ENCODE results near the gene MED13L.

DNA sequence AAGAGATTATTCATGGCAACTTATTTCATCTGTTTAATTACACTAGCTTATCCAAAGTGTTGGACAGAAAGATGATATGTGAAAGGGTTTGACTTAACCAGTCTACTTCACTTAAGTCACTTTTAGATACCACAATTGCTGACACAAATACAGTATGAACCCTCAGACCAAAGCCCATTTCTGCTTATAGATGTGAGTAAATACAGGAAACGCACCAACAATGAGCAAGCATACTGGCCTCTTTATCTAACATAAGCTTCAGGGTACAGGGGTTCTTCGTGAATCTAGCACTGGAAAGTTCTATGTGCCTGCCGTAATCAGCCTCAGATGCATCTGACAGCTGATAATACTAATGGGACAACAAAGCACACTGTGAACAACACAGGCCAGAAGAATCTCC is 209.6 kb downstream of the MED13L start:
- TF ChIP-seq, protein P1, sequence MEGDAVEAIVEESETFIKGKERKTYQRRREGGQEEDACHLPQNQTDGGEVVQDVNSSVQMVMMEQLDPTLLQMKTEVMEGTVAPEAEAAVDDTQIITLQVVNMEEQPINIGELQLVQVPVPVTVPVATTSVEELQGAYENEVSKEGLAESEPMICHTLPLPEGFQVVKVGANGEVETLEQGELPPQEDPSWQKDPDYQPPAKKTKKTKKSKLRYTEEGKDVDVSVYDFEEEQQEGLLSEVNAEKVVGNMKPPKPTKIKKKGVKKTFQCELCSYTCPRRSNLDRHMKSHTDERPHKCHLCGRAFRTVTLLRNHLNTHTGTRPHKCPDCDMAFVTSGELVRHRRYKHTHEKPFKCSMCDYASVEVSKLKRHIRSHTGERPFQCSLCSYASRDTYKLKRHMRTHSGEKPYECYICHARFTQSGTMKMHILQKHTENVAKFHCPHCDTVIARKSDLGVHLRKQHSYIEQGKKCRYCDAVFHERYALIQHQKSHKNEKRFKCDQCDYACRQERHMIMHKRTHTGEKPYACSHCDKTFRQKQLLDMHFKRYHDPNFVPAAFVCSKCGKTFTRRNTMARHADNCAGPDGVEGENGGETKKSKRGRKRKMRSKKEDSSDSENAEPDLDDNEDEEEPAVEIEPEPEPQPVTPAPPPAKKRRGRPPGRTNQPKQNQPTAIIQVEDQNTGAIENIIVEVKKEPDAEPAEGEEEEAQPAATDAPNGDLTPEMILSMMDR (IDR thresholded peaks at IDR 0.05): no peak
- TF ChIP-seq POLR2A (IDR thresholded peaks at IDR 0.05) (no peak), POLR2AphosphoS5 (IDR thresholded peaks at IDR 0.05) (no peak)

All from breast epithelium (tissue), 3 donors.